Upper lobe of left lung (tissue), 4 donors: ENCODE data around the gene CR1L.

ENCODE experiments used
- POLR2A ChIP-seq, 4 donors: fragments of 450-650 bp; IDR thresholded peaks; one replicate each; pipeline ENCODE4 v1.5.1; 2016 to 2017; ENCODE audit warnings: antibody characterized with exemption in 4 of 4, mild to moderate bottlenecking in 2 of 4
- TF ChIP-seq, protein P1 (sequence below), 6 experiments: fragments of 450-650 bp in 4 of 6; fragments of 200-600 bp in 2 of 6; sonication (generic) in 2 of 6; IDR thresholded peaks; one replicate each; pipeline ENCODE4 v1.5.1; 2016 to 2019; ENCODE audit warnings: antibody characterized with exemption in 6 of 6

- TF ChIP-seq, protein P1, sequence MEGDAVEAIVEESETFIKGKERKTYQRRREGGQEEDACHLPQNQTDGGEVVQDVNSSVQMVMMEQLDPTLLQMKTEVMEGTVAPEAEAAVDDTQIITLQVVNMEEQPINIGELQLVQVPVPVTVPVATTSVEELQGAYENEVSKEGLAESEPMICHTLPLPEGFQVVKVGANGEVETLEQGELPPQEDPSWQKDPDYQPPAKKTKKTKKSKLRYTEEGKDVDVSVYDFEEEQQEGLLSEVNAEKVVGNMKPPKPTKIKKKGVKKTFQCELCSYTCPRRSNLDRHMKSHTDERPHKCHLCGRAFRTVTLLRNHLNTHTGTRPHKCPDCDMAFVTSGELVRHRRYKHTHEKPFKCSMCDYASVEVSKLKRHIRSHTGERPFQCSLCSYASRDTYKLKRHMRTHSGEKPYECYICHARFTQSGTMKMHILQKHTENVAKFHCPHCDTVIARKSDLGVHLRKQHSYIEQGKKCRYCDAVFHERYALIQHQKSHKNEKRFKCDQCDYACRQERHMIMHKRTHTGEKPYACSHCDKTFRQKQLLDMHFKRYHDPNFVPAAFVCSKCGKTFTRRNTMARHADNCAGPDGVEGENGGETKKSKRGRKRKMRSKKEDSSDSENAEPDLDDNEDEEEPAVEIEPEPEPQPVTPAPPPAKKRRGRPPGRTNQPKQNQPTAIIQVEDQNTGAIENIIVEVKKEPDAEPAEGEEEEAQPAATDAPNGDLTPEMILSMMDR (IDR thresholded peaks at IDR 0.05): no peak
- no peak for TF ChIP-seq POLR2A (IDR thresholded peaks at IDR 0.05)
These were observed 46.1 kb downstream of the CR1L start for GRCh38 chr1:207691010-207691409.
